HL-60/S4 treated with retinoic acid at 250 ng/mL for 4 days and 3 days (cell line): ENCODE results near the gene CLUH.

Experiments
- in situ Hi-C: fragments of 300-500 bp; cut with MboI; formaldehyde crosslinking; loops from 2 replicates; pipeline ENCODE4 v1.7.0; 2022; ENCODE audit warnings: low sequenced_read_pairs

The CLUH gene, protein sequence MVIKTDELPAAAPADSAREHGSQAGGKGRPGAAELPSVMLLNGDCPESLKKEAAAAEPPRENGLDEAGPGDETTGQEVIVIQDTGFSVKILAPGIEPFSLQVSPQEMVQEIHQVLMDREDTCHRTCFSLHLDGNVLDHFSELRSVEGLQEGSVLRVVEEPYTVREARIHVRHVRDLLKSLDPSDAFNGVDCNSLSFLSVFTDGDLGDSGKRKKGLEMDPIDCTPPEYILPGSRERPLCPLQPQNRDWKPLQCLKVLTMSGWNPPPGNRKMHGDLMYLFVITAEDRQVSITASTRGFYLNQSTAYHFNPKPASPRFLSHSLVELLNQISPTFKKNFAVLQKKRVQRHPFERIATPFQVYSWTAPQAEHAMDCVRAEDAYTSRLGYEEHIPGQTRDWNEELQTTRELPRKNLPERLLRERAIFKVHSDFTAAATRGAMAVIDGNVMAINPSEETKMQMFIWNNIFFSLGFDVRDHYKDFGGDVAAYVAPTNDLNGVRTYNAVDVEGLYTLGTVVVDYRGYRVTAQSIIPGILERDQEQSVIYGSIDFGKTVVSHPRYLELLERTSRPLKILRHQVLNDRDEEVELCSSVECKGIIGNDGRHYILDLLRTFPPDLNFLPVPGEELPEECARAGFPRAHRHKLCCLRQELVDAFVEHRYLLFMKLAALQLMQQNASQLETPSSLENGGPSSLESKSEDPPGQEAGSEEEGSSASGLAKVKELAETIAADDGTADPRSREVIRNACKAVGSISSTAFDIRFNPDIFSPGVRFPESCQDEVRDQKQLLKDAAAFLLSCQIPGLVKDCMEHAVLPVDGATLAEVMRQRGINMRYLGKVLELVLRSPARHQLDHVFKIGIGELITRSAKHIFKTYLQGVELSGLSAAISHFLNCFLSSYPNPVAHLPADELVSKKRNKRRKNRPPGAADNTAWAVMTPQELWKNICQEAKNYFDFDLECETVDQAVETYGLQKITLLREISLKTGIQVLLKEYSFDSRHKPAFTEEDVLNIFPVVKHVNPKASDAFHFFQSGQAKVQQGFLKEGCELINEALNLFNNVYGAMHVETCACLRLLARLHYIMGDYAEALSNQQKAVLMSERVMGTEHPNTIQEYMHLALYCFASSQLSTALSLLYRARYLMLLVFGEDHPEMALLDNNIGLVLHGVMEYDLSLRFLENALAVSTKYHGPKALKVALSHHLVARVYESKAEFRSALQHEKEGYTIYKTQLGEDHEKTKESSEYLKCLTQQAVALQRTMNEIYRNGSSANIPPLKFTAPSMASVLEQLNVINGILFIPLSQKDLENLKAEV (N-terminal part only)

DNA sequence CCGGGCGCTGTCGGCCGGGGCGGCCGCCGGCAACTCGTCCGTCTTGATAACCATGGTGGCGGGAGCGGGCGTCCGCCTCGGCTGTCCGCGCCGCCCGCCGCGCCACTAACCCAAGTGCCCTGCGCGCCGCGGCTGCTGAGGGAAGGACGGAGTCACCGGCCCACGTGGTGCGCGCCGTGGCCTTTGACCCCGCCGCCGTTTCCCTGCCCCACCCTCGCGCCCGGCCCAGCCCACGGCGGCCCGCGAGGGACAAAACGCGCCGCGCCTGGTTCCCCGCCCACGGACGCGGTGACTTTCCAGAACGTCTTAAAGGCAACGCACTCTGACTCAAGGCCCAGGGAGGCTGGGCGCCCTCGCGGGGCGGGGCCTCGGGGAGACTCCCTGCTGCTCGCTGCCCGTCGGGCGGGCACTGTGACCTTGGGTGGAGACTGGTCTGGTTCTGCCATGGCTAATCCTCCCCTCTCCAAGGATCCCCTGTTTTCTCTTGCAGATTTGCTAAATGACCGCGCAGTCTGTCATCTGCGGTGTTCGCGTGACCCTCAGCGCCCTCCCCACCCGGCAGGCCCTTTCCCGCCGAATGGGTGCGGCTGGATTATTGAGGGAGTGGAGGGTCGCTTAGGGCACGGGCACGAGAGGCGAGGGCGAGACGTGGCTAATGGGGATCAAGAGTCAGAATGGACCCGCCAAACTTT lies at the start of gene CLUH:
CLUH (minus strand) TSS at position 157 of the 692 bp plus-strand sequence; CDS start at position 54, 103 bp downstream.
- in situ Hi-C loops, result no loop called here

DNA sequence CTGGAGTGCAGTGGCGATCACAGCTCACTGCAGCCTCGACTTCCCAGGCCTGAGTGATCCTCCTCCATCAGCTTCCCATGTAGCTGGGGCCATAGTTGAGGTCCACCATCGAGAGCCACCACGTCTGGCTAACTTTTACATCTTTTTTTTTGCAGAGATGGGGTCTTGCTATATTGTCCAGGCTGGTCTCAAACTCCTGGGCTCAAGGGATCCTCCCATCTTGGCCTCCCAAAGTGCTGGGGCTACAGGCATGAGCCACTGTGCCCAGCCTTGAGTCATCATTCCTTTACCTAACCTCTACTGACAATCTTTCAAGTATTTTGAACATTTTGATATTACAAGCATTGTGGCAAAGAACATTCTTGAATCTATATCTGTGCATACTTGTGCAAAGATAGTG lies 47.3 kb upstream of the CLUH start:
- in situ Hi-C loops, result no loop called here

DNA sequence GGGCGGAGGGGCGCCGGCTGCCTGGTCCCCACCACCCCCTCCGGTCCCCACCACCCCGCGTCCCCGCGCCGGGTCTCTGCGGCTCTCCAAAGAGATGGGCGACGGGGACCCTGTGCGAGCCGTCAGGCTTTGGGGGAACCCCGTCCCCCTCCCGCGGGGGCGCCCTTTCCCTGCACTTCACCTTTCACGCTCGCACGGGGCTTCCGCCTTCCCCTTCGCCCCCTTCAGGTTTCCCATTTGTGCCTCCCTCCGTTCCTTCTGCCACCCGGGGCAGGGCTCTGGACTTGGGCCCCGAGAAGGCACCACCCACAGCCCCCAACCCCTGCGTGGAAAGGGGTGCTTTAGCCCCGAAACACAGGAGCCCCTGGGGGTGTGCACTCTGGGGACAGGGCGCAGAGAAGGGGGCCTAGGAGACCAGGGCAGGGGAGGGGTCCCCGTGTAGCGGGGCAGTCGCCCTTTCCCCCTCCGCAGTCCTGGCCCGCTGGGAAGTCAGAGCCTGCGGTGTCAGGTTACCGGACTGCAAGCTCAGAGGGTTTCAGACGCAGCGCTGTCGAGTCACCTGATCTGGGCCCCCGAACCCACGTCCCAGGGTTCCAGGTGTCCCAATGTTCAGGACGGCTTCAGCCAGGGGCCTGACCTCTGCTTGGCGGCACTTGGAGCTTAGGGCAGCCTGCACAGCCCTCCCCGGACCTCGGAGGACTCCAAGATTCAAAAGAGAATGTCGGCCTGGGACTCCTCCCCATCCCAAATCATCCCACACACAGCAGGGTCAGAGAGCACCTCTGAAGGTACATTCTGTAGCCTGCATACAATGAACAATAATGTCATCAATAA lies 44.5 kb upstream of the CLUH start:
- in situ Hi-C loops, result no loop called here

DNA sequence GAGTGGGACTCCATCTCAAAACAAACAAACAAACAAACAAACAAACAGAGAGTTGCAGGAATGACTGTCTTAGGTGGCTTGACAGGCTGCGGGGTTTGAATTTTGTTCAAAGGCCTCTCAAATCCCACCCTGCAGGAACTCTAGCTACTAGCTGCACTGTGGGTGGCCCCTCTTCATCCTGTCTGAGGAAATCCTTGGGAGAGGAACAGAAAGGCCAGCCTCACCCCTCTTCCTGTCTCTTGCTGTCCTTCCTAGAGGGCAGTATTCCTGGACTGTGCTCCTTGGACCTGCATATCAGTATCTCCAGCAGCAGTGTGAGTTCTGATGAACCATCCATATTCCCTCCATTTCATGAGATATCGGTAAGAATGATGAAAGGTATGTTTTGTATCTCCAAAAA lies 39.9 kb upstream of the CLUH start:
- in situ Hi-C loops, result no loop called here

DNA sequence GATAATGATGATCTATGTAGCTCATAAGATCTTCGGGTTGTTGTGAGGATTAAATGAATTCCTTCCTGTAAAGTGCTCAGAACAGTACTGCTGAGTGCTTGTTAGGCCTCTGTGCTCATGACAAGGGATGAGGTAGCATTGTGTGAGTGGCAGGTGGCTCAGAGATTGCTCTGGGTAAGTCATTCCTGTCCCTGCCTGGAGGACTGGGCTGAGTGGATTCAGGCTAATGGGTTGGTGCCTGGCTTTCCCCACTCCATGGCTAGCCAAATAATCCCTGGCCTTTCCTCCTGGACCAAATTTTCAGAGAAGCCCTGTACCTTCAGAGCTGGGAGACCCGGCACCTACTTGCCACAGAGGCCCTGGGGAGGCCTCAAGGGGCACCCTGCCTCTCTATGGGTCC lies 39.2 kb upstream of the CLUH start:
- in situ Hi-C loops, result no loop called here

DNA sequence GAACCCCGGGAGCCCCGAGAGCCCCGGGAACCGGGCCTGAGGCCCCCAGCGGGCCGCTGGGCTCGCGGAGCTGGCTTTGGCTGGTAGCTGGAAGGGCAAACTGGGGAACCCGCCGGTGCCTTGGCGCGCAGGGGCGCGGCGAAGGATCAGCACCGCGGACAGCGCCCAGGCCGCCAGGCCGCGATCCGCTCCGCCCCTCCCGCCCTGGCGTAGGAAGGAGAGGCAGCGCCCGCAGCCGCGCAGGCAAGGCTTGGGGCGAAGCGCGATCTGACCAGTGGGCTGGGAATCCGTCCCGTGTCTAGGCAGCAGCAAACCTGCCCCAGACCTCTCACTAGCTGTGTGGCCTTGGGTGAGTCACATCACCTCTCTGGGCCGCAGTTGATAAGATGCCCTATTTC lies 38.2 kb upstream of the CLUH start:
- in situ Hi-C loops, result no loop called here

DNA sequence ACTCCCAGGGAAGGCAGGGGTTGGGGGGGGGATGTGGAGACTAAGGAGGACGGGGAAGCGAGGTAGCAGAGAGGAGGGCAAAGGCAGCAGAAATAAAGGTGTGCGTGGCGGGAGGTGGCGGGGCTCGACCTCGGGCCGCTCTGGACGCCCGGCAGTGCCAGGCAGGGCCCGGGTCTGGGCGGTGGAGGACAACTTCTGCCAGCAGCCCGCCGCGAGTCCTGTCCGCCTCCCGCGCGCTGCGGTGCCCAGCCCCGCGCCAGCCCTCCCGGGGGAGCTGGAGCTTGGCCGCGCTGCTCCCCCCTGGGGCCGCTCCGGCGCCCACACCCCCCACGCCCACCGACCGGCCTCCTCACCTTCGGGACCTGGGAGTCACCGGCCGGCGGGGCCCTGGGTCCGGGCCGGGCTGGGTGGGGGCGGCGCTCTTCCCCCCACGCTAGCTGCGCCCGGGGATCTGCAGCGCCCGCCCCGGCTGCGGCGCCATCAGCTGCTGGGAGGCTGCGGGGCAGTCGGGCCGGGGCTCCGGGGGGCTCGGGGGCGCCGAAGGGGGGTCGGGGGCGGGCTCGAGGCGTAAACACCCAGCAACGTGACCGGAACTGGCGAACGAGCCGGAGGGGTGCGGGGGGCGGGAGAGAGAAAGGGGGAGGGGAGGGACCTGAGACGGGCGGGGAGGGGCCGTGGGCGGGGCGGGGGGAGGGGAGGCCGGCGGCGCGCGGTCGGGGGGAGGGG lies 37.7 kb upstream of the CLUH start, which contains the start of gene CCDC92B:
CCDC92B (minus strand) TSS at position 595 of the 726 bp plus-strand sequence. CDS start 14,507 bp downstream, outside the sequence.
- in situ Hi-C loops, result no loop called here

DNA sequence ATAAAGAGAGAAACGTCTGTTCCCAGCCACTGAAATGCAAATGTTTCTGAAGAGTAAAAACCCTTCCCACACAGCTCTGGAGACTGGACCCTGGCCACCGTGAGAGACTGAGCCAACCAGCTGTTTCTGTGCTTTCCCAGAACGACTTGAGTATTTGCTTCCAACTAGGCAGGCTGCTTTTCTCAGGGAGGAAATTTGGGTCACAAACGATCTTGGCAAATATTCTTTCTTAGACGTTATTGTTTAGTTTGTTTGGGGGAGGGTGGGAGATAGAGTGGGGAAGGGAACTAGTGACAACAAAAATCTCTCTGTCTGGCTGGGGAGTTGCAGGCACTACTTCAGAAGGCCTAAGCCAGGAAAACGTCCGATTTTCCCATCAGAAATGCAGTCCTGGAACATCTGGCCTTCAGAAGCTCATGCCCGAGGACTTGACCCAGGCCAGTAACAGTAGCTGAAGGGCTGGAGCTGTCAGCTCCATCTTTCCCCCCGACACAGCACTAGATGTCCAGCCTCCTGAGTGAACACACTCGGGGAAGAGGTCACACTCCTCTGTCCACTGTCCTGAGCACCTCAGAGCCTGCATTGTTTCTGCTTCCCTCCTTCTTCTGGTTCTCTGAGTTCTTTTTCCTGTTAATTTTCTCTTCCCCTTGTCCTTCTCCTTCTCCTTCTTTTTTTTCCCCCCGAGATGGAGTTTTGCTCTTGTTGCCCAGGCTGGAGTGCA lies 33.9 kb upstream of the CLUH start:
- in situ Hi-C loops, result no loop called here

DNA sequence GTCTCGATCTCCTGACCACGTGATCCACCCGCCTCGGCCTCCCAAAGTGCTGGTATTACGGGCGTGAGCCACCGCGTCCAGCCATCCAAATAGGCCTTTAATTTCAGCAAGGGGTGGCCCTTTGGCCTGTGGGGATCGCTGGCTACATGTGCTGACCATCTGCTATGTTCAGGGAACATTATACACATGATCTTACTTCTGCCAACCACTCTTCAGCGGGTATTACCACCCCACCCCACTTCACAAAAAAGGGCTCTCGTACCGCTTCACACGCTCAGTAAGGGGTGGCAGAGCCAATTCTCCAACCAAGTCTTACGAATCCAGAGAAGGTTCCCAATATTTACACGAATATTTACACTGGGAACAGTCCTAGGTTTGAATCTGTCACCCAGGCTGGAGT lies 26.1 kb upstream of the CLUH start:
- in situ Hi-C loops, result no loop called here

DNA sequence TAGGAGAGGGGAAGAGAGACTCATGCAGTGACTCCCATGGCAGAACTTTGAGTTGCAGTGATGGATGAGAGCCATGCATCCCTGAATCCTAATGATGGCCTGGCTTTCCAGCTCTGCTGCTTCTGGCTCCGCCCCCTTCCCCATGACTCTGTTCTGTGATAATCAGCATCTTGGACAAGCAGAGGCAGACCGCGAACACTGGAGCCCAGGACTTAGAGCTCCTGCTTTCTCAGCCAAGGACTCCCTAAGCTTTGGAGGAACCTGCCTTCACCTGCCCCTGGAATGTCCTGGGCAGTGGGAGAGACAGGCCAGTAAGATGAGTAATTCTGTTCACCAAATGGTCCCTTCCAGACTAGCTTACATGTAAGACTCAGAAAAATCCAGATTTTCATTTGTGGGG lies 25.4 kb upstream of the CLUH start:
- in situ Hi-C loops, result no loop called here

DNA sequence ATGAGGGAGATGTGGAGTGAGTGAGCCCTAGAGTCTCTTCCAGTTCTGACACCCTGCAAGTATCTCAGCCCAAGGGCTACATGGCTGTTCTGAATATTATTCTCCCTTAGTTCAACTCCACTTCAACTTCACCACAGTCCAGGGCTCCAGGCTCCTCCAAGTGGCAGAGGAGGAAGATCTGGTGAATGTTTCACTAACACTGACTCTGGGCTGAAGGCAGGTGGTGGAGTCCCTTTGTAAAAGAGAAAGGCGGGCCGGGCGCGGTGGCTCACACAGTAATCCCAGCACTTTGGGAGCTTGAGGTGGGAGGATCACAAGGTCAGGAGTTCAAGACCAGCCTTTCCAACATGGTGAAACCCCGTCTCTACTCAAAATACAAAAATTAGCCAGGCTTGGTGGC lies 24.3 kb upstream of the CLUH start:
- in situ Hi-C loops, result no loop called here

DNA sequence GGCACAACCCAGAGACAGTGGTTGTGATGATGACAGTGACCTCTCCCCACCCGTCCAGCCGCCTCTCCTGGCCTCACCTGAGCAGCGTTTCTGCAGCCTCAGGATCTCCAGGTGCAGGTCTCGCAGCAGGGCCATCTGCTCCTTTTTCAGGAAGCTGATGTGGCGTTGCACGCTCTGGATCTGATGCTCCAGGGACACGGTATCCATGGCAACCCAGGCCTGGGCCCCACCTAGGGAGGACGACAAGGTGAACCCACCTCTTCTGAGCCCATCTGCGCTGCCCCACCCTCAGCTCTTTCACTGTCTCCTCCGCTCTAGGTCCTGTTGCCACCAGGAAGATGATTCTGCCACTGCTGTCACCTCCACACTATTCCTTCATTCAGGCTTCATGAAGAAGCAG lies 23.4 kb upstream of the CLUH start:
- in situ Hi-C loops, result no loop called here

DNA sequence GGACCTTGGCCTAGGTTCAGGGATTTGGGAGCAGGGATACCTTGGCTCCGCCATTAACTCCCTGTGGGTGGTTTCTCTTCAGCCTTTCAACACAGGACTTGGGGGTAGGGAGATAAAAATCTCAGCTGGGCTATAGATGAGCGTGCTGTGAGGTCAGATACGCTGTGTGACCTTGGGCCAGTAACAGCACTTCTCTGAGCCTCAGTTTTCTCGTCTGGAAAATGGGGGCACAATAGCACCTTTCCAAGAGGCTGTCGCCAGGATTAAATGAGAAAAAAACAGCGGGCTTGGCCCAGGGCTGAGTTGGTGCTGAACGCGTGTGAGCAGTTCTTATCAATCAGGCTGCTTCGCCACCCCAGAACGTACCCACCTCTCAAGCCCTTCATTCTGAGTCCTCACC lies 20.2 kb upstream of the CLUH start:
- in situ Hi-C loops, result no loop called here

DNA sequence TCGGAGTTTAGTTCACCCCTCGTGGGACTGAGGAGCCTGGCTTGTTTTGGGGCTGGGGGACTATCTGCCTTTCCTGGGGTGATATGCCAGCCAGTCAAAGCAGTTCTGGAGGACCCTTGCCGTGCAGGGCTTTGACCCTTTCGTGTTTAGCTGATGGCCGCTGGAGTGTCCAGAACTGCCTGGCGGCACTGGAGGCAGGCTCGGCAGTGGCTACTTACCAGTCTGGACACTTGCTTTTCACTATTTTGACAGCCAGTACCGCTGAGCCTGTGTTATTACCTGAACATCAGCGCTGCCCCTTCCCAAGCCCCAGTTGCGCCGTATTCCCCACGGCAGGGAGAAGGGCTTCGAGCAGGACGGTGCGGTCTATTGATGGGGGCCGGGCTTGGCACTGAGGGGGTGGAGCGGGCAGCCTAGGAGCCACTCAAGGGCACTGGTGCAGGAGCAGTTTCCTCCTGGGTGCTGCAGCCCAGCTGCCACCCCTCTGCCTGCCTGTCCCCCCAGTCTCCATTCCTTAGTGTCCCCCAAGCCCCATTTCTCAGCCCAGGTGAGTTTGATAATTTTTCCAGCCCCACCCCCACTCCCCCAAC lies 19.3 kb upstream of the CLUH start:
- in situ Hi-C loops, result no loop called here

DNA sequence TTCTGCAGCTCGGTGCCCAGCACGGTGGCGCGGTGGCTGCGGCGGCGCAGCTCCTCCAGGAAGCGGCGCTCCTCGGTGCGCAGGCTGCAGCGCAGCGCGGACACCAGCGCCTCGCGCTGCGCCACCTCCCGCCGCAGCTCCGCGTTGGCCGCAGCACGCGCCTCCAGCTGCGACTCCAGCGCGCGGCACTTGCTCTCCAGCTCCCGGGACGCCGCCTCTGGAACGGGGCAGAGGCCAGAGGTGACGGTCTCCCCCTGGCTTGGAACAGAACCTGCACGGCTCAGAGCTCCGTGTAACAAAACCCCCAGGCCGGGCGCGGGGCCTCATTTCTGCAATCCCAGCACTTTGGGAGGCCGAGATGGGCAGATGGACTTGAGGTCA lies 13.2 kb upstream of the CLUH start:
- in situ Hi-C loops, result no loop called here

DNA sequence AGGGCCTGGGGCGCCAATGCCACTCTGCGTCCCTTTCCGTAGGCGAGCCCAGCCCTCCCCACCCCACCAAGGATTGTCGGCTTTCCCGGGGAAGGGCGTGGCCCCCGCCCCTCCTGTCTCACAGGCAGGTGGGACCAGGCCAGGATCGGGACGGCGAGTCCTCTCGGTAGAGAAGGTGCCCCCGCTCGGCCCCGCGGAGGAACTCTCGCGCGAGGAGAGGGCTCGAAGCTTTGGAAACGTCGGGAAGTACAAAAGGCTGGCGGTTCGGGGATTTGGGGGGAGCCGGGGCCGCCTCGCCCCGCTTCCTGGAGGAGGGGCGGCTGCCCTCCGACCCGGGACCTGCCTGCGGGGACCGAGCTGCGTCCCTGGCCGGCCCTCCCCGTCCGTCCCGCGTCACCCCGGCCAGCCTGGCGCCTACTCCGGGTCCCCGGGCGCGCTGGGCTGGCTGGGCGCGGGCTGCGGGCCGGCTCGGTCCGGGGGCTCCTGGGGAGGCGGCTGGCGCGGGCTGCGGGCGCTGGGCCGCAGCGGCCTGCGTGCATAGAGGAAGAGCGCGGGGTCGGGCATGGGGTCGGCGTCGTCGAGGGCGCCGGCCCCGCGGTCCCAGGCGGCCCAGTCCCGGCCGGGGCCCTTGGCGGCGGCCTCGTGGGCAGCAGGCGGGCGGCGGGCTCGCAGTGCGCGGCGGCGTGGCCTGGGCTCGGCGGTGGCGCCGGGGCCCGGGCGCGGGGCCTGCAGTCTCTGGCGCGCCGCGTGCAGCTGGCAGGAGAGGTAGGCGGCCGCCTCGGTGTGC lies 12.6 kb upstream of the CLUH start:
- in situ Hi-C loops, result no loop called here

DNA sequence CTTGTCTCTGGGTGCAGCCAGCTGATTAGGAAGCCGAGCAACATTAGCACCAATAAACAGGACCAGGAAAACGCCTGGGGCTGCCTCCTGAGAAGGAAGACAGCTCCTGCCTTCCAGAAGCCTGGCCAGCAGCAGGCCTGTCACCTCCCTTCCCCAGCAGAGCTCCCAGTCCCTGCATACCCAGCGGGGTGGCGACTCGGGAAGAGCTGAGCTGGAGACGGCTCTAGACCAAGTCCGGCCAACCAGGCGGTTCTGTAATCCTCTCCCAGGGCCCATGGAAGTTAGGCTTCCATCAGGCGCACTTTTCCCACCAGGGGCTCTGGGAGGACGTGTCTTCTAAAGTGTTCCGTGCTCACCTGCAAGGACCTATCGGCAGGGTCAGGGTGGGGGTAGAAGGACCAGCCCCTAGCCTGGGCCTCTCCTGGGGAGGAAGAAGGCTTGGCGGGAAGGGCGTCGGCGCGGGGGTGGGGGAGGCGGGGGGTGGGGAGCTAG lies 12.0 kb upstream of the CLUH start:
- in situ Hi-C loops, result no loop called here
